ENCODE results near the gene CACNA1C.

CACNA1C gene

GRCh38 chr12:2014231-2014630 lies 38.6 kb upstream of the CACNA1C start:
- H3K27ac ChIP-seq (ENCODE audit: low read depth, low read length): no peak overlapping the region
- no peak overlapping the region for H3K9ac ChIP-seq (ENCODE audit: low read length in 5 of 5)
- H3K4me1 ChIP-seq (ENCODE audit: control insufficient read depth in 5 of 5, insufficient read depth in 5 of 5, low read length in 5 of 5): peaks cover 0 to 38% (median 4%) of the 10 kb centered on the region in 5 donors
- no peaks in the 10 kb centered on the region for H3K27me3 ChIP-seq (ENCODE audit: control insufficient read depth in 5 of 5, insufficient read depth in 4 of 5, low read length in 5 of 5)
- H3K9me3 ChIP-seq (ENCODE audit: control insufficient read depth in 5 of 5, low read length in 5 of 5): no peaks in the 10 kb centered on the region
- H3K36me3 ChIP-seq (ENCODE audit: control insufficient read depth in 5 of 5, insufficient read depth in 5 of 5, low read length in 5 of 5): no peaks in the 10 kb centered on the region
- no peak overlapping the region for H3K4me3 ChIP-seq (ENCODE audit: low read depth in 1 of 5, low read length in 5 of 5)

- Histone ChIP-seq H3K4me3 (ENCODE audit: low read depth in 1 of 5, low read length in 5 of 5) (no peak overlapping the region), H3K9ac (ENCODE audit: low read length in 5 of 5) (no peak overlapping the region), H3K27me3 (ENCODE audit: control insufficient read depth in 5 of 5, insufficient read depth in 4 of 5, low read length in 5 of 5) (no peaks in the 10 kb centered on the region), H3K4me1 (ENCODE audit: control insufficient read depth in 5 of 5, insufficient read depth in 5 of 5, low read length in 5 of 5) (peaks cover 0 to 38% (median 4%) of the 10 kb centered on the region in 5 donors), H3K9me3 (ENCODE audit: control insufficient read depth in 5 of 5, low read length in 5 of 5) (no peaks in the 10 kb centered on the region), H3K36me3 (ENCODE audit: control insufficient read depth in 5 of 5, insufficient read depth in 5 of 5, low read length in 5 of 5) (no peaks in the 10 kb centered on the region), H3K27ac (ENCODE audit: low read depth, low read length) (no peak overlapping the region)
Measured at GRCh38 chr12:2016862-2017545, 35.8 kb upstream of the CACNA1C start.

- H3K9me3 ChIP-seq (ENCODE audit: control insufficient read depth in 5 of 5, low read length in 5 of 5): no peaks in the 10 kb centered on the region
- H3K4me1 ChIP-seq (ENCODE audit: control insufficient read depth in 5 of 5, insufficient read depth in 5 of 5, low read length in 5 of 5): peaks cover 0 to 35% (median 4%) of the 10 kb centered on the region in 5 donors
- no peak overlapping the region for H3K9ac ChIP-seq (ENCODE audit: low read length in 5 of 5)
- no peaks in the 10 kb centered on the region for H3K27me3 ChIP-seq (ENCODE audit: control insufficient read depth in 5 of 5, insufficient read depth in 4 of 5, low read length in 5 of 5)
- H3K4me3 ChIP-seq (ENCODE audit: low read depth in 1 of 5, low read length in 5 of 5): no peak overlapping the region
- no peaks in the 10 kb centered on the region for H3K36me3 ChIP-seq (ENCODE audit: control insufficient read depth in 5 of 5, insufficient read depth in 5 of 5, low read length in 5 of 5)
- H3K27ac ChIP-seq (ENCODE audit: low read depth, low read length): no peak overlapping the region
Measured at GRCh38 chr12:2017546-2018337, 35.0 kb upstream of the CACNA1C start.

GRCh38 chr12:2018391-2018790 lies 34.4 kb upstream of the CACNA1C start:
- no peak overlapping the region for H3K9ac ChIP-seq (ENCODE audit: low read length in 5 of 5)
- H3K27ac ChIP-seq (ENCODE audit: low read depth, low read length): no peak overlapping the region
- no peaks in the 10 kb centered on the region for H3K36me3 ChIP-seq (ENCODE audit: control insufficient read depth in 5 of 5, insufficient read depth in 5 of 5, low read length in 5 of 5)
- H3K9me3 ChIP-seq (ENCODE audit: control insufficient read depth in 5 of 5, low read length in 5 of 5): no peaks in the 10 kb centered on the region
- H3K27me3 ChIP-seq (ENCODE audit: control insufficient read depth in 5 of 5, insufficient read depth in 4 of 5, low read length in 5 of 5): no peaks in the 10 kb centered on the region
- H3K4me1 ChIP-seq (ENCODE audit: control insufficient read depth in 5 of 5, insufficient read depth in 5 of 5, low read length in 5 of 5): peaks cover 0 to 36% (median 4%) of the 10 kb centered on the region in 5 donors
- H3K4me3 ChIP-seq (ENCODE audit: low read depth in 1 of 5, low read length in 5 of 5): no peak overlapping the region

- Histone ChIP-seq H3K4me1 (ENCODE audit: control insufficient read depth in 5 of 5, insufficient read depth in 5 of 5, low read length in 5 of 5) (peaks cover 0 to 32% (median 4%) of the 10 kb centered on the region in 5 donors), H3K27ac (ENCODE audit: low read depth, low read length) (no peak overlapping the region), H3K27me3 (ENCODE audit: control insufficient read depth in 5 of 5, insufficient read depth in 4 of 5, low read length in 5 of 5) (no peaks in the 10 kb centered on the region), H3K36me3 (ENCODE audit: control insufficient read depth in 5 of 5, insufficient read depth in 5 of 5, low read length in 5 of 5) (no peaks in the 10 kb centered on the region), H3K9ac (ENCODE audit: low read length in 5 of 5) (no peak overlapping the region), H3K9me3 (ENCODE audit: control insufficient read depth in 5 of 5, low read length in 5 of 5) (no peaks in the 10 kb centered on the region), H3K4me3 (ENCODE audit: low read depth in 1 of 5, low read length in 5 of 5) (no peak overlapping the region)
Measured at GRCh38 chr12:2019126-2019525, 33.7 kb upstream of the CACNA1C start.

- Histone ChIP-seq H3K9me3 (ENCODE audit: control insufficient read depth in 5 of 5, low read length in 5 of 5) (peaks cover 0 to 3% (median 0%) of the 10 kb centered on the region in 5 donors), H3K9ac (ENCODE audit: low read length in 5 of 5) (no peak overlapping the region), H3K36me3 (ENCODE audit: control insufficient read depth in 5 of 5, insufficient read depth in 5 of 5, low read length in 5 of 5) (no peaks in the 10 kb centered on the region), H3K27ac (ENCODE audit: low read depth, low read length) (no peak overlapping the region), H3K27me3 (ENCODE audit: control insufficient read depth in 5 of 5, insufficient read depth in 4 of 5, low read length in 5 of 5) (no peaks in the 10 kb centered on the region), H3K4me3 (ENCODE audit: low read depth in 1 of 5, low read length in 5 of 5) (no peak overlapping the region), H3K4me1 (ENCODE audit: control insufficient read depth in 5 of 5, insufficient read depth in 5 of 5, low read length in 5 of 5) (peaks cover 0 to 22% (median 0%) of the 10 kb centered on the region in 5 donors)
Measured at GRCh38 chr12:2020511-2020910, 32.3 kb upstream of the CACNA1C start.

- peaks cover 0 to 3% (median 0%) of the 10 kb centered on the region in 5 donors for H3K9me3 ChIP-seq (ENCODE audit: control insufficient read depth in 5 of 5, low read length in 5 of 5)
- H3K36me3 ChIP-seq (ENCODE audit: control insufficient read depth in 5 of 5, insufficient read depth in 5 of 5, low read length in 5 of 5): no peaks in the 10 kb centered on the region
- H3K27me3 ChIP-seq (ENCODE audit: control insufficient read depth in 5 of 5, insufficient read depth in 4 of 5, low read length in 5 of 5): no peaks in the 10 kb centered on the region
- H3K4me1 ChIP-seq (ENCODE audit: control insufficient read depth in 5 of 5, insufficient read depth in 5 of 5, low read length in 5 of 5): peaks cover 0 to 10% (median 0%) of the 10 kb centered on the region in 5 donors
- no peak overlapping the region for H3K9ac ChIP-seq (ENCODE audit: low read length in 5 of 5)
- no peak overlapping the region for H3K4me3 ChIP-seq (ENCODE audit: low read depth in 1 of 5, low read length in 5 of 5)
- H3K27ac ChIP-seq (ENCODE audit: low read depth, low read length): no peak overlapping the region
Measured at GRCh38 chr12:2023365-2023764, 29.4 kb upstream of the CACNA1C start.

GRCh38 chr12:2027351-2027750 lies 25.4 kb upstream of the CACNA1C start:
- H3K9me3 ChIP-seq (ENCODE audit: control insufficient read depth in 5 of 5, low read length in 5 of 5): peaks cover 0 to 3% (median 0%) of the 10 kb centered on the region in 5 donors
- H3K4me1 ChIP-seq (ENCODE audit: control insufficient read depth in 5 of 5, insufficient read depth in 5 of 5, low read length in 5 of 5): peaks cover 0 to 8% (median 8%) of the 10 kb centered on the region in 5 donors
- H3K9ac ChIP-seq (ENCODE audit: low read length in 5 of 5): no peak overlapping the region
- H3K27me3 ChIP-seq (ENCODE audit: control insufficient read depth in 5 of 5, insufficient read depth in 4 of 5, low read length in 5 of 5): no peaks in the 10 kb centered on the region
- no peak overlapping the region for H3K27ac ChIP-seq (ENCODE audit: low read depth, low read length)
- no peaks in the 10 kb centered on the region for H3K36me3 ChIP-seq (ENCODE audit: control insufficient read depth in 5 of 5, insufficient read depth in 5 of 5, low read length in 5 of 5)
- no peak overlapping the region for H3K4me3 ChIP-seq (ENCODE audit: low read depth in 1 of 5, low read length in 5 of 5)

- no peaks in the 10 kb centered on the region for H3K9me3 ChIP-seq (ENCODE audit: control insufficient read depth in 5 of 5, low read length in 5 of 5)
- peaks cover 0 to 12% (median 11%) of the 10 kb centered on the region in 5 donors for H3K4me1 ChIP-seq (ENCODE audit: control insufficient read depth in 5 of 5, insufficient read depth in 5 of 5, low read length in 5 of 5)
- H3K36me3 ChIP-seq (ENCODE audit: control insufficient read depth in 5 of 5, insufficient read depth in 5 of 5, low read length in 5 of 5): no peaks in the 10 kb centered on the region
Measured at GRCh38 chr12:2029851-2030250, 22.9 kb upstream of the CACNA1C start.

GRCh38 chr12:2032506-2032905 lies 20.3 kb upstream of the CACNA1C start:
- no peaks in the 10 kb centered on the region for H3K36me3 ChIP-seq (ENCODE audit: control insufficient read depth in 5 of 5, insufficient read depth in 5 of 5, low read length in 5 of 5)
- no peak overlapping the region for H3K9ac ChIP-seq (ENCODE audit: low read length in 5 of 5)
- no peak overlapping the region for H3K27ac ChIP-seq (ENCODE audit: low read depth, low read length)
- H3K27me3 ChIP-seq (ENCODE audit: control insufficient read depth in 5 of 5, insufficient read depth in 4 of 5, low read length in 5 of 5): no peaks in the 10 kb centered on the region
- H3K4me3 ChIP-seq (ENCODE audit: low read depth in 1 of 5, low read length in 5 of 5): no peak overlapping the region
- H3K4me1 ChIP-seq (ENCODE audit: control insufficient read depth in 5 of 5, insufficient read depth in 5 of 5, low read length in 5 of 5): peaks cover 2 to 23% (median 22%) of the 10 kb centered on the region in 5 donors
- no peaks in the 10 kb centered on the region for H3K9me3 ChIP-seq (ENCODE audit: control insufficient read depth in 5 of 5, low read length in 5 of 5)

More at GRCh38 chr12:2029851-2030250, 22.9 kb upstream of the CACNA1C start:
- H3K9ac ChIP-seq (ENCODE audit: low read length in 5 of 5): no peak overlapping the region
- no peak overlapping the region for H3K27ac ChIP-seq (ENCODE audit: low read depth, low read length)
- no peaks in the 10 kb centered on the region for H3K27me3 ChIP-seq (ENCODE audit: control insufficient read depth in 5 of 5, insufficient read depth in 4 of 5, low read length in 5 of 5)
- no peak overlapping the region for H3K4me3 ChIP-seq (ENCODE audit: low read depth in 1 of 5, low read length in 5 of 5)
